Measurements from ENCODE around the gene PRELID2.
A peak's percentile ranks its signal among the peaks of the same experiment; 100 is the strongest.
"Not testable (repeated sequence)": the region's sequence is repeated elsewhere in the genome, so short reads cannot be mapped to it uniquely, and the experiment has no call there.

Gene PRELID2

GRCh38 chr5:145838276-145838675, 3.1 kb upstream of the PRELID2 start:
- DNase-seq = no peak

DNA sequence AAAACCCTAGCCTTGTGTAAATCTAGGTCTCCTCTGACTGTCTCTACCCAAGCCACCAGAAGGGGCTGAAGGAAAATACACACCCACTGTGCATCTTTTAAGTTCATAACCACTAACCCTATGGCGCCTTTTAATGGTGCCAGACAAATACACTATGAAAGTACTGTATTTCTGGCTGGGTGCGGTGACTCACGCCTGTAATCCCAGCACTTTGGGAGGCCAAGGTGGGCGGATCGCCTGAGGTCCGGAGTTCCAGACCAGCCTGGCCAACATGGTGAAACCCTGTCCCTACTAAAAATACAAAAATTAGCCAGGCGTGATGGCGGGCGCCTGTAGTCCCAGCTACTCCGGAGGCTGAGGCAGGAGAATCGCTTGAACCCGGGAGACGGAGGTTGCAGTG, 1.1 kb upstream of the PRELID2 start:
- not testable (repeated sequence) for DNase-seq

- no peak for DNase-seq
These were observed 702 bp upstream of the PRELID2 start for GRCh38 chr5:145835848-145836239.

DNA sequence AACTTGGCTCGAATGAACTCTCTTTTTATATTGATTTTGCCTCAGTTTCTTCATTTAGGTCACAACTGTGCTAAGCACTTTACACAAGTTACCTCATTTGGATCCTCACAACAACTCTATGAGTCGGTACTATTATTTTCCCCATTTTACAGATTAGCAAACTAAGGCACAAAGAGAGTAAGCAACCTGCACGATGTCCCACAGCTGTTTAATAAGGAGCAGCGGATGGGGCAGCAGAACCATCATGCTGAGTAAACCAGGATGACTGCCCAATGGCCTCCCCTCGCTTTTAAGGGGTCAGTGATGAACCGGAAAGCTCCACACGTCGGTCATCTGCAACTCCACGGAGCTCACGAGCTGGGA, 607 bp downstream of the PRELID2 start:
- DNase-seq = no peak

DNA sequence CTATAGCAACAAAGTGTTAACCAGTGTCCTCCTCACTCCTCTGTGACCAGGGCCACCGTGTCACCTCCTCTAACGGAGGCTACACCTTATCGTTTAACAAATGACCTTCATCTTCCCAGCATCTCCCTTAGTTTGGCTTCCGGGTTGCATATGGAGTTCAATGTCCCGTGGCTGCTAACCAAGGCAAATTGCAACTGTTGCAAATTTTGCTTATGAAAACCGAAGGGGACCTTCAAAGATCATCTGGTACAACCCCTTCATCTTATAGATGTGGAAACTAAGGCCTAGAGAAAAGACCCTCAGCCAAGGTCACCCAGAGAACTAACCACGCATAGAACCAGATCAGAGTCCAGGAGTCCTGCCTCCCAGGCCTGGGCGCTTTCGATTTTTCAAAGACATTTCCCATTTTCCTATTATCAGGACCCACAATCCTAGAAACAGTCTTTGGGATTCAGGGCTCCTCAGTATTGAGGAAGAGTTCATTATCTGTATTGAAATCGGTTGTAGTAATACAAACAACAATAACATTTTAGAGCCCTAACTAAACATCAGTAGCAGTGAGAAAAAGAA, 1.4 kb downstream of the PRELID2 start:
- DNase-seq = no peak

DNA sequence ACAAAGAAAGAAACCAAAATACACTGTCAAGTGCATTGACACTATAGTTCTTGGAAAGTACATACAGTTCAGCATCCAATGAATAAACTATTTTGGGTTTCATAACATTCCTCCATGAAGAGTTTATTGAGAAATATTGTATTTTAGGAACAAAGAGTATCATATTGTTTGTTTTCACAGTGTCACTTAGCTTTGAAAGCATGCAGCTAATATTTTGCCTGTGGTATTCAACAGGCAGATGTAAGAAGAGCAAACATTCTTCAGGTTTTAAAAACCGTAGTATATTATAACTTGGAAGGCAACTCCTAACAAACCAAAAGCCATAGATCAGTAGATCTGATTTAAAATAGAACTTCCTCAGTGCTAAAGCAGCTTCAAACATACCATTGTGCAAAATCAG, 4.5 kb downstream of the PRELID2 start:
- no peak for DNase-seq

GRCh38 chr5:145829708-145830361, 5.3 kb downstream of the PRELID2 start:
- no peak for DNase-seq

- DNase-seq = no peak
These were observed 8.1 kb downstream of the PRELID2 start for GRCh38 chr5:145826895-145827674.

- peak; percentile 10 for DNase-seq
These were observed 9.4 kb downstream of the PRELID2 start for GRCh38 chr5:145825751-145826180.

DNA sequence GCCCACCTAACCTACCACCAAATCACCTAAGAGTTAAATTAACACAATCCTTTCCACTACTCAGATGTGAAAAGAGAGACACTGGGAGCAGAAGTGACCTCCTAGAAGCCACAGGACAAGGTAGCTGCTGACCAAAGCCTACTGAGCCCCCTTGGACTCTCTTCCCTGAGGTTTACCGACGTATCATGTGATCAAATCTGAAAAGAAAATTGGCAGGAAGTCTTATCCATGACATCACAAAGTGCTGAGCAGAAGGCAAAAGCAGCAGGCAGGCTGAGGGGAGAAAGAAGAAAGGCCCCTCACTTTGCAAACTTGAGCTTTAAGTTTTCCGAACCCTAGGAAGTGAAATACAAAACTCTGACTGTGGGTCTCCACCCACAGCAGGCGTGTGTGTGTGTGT, 11.1 kb downstream of the PRELID2 start:
- no peak for DNase-seq

- no peak for DNase-seq
These were observed 16.5 kb downstream of the PRELID2 start for GRCh38 chr5:145818604-145819003.

DNA sequence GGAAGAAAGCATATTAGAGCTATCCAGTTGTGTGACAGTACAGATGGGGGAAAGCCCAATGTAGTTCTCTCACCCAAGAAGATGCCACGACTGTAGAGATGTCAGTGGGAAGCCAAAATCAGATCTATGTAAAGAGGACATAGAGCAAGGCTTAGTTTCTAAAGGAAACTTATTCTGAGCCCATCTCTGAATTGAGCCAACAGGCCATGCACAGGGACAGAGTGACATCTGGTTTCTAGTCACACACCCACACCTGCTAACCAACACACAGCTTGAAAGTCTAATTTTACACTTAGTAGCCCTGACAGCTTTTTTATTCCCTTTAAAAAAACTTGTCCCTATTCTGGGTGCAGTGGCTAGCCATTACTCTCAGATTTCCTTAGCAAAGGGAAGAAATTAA, 22.3 kb downstream of the PRELID2 start:
- DNase-seq = no peak

GRCh38 chr5:145811834-145812625, 23.1 kb downstream of the PRELID2 start:
- DNase-seq = no peak

DNA sequence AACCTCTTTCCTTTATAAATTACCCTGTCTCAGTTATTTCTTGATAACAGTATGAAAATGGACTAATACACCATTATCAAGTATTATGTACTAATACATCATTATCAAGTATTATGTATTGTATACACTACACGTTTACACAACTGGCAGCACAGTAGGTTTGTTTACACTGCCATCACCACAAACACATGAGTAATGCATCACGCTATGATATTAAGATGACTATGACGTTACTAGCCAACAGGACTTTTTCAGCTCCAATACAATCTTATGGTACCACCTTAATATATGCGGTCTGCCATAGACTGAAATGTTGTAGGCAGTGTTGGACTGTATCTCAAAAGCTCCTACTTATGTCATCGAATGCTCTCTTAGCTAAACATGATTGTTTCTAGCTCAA, 28.2 kb downstream of the PRELID2 start:
- no peak for DNase-seq

GRCh38 chr5:145805819-145806218, 29.3 kb downstream of the PRELID2 start:
- no peak for DNase-seq

DNA sequence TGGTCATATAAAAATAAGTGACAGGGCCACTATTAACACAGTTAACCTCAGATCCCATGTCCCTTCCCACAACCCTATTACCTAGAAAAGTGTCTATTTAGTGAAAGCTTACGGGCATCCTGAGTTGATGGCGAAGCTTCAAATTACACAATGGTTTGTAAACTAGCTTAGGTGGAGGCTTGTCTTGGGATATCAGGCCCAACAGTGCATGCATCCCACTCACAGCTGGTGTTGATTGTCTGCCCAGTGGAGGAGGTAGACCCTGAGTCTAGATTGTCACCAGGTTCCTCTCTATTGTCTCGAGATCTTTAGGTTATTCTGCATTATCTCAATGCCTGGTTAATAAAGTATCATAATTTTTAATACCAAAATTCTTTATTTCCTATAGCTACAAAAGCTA, 30.4 kb downstream of the PRELID2 start:
- no peak for DNase-seq

DNA sequence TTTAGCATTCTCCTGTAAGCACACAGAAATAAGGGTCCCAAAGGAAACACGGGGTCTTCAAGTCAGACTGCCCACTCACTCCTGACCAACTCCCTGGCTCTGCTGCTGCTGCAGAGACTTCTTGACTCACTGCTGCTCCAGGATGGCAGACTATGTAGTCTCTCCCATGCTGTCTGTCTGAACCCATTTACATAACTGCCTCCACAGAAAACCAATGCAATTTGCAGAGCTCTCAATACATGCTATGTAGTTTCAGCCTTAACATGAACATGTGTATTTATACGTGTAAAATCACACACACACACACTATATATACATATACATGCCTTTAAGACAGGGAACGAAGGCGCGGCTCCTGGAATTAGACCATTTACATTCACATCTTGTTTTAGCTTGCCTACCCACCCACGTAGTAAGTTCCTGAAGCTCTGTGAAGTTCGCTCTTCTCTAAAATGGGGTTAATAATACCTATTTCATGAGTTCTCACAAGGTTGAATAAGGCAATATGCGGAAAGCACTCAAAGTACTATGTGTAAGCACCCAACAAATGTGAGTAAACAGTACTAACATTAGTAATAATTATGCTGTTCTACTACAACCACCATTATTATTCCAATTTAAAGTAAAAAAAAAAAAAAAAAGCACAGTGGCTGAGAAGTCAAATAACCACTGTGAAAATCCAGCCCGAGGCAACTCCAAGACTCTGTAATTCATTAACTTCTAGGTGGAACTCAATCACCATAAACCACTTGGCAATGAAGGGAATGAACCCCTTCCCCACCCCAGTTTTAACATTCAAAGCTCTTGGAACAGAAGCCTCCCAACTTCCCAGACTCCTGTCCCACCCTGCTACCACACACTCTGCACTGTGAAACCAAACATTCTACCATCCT, 31.8 kb downstream of the PRELID2 start:
- no peak for DNase-seq

- DNase-seq = no peak
These were observed 33.9 kb downstream of the PRELID2 start for GRCh38 chr5:145801195-145801594.

GRCh38 chr5:145800181-145800580, 35.0 kb downstream of the PRELID2 start:
- no peak for DNase-seq

- not testable (repeated sequence) for DNase-seq
These were observed 36.6 kb downstream of the PRELID2 start for GRCh38 chr5:145798503-145798902.

GRCh38 chr5:145797336-145797735, 37.8 kb downstream of the PRELID2 start:
- DNase-seq = no peak

GRCh38 chr5:145796318-145796717, 38.8 kb downstream of the PRELID2 start:
- DNase-seq = no peak

Data from NCI-H1105 (cell line).